Vagina (tissue), 2 donors: ENCODE results near the gene AHNAK.

Experiments
- CTCF ChIP-seq, 3 experiments: fragments of 450-650 bp in 2 of 3; fragments of 200-600 bp in 1 of 3; sonication (generic) in 1 of 3; IDR thresholded peaks; one replicate each; pipeline ENCODE4 v1.5.1; 2017 to 2019; ENCODE audit warnings: antibody characterized with exemption in 3 of 3, mild to moderate bottlenecking in 2 of 3, moderate library complexity in 2 of 3
- POLR2A ChIP-seq, 2 donors: fragments of 450-650 bp; IDR thresholded peaks; one replicate each; pipeline ENCODE4 v1.6.1; 2017; ENCODE audit warnings: antibody characterized with exemption in 2 of 2, mild to moderate bottlenecking in 2 of 2, moderate library complexity in 2 of 2
- POLR2AphosphoS5 ChIP-seq, 2 donors: sonication (generic); formaldehyde crosslinking; IDR thresholded peaks; one replicate each; pipeline ENCODE4 v1.9.0; 2017; ENCODE audit warnings: antibody characterized with exemption in 2 of 2, mild to moderate bottlenecking in 2 of 2, low read depth in 1 of 2; ENCODE audit not compliant: insufficient read depth in 1 of 2

DNA sequence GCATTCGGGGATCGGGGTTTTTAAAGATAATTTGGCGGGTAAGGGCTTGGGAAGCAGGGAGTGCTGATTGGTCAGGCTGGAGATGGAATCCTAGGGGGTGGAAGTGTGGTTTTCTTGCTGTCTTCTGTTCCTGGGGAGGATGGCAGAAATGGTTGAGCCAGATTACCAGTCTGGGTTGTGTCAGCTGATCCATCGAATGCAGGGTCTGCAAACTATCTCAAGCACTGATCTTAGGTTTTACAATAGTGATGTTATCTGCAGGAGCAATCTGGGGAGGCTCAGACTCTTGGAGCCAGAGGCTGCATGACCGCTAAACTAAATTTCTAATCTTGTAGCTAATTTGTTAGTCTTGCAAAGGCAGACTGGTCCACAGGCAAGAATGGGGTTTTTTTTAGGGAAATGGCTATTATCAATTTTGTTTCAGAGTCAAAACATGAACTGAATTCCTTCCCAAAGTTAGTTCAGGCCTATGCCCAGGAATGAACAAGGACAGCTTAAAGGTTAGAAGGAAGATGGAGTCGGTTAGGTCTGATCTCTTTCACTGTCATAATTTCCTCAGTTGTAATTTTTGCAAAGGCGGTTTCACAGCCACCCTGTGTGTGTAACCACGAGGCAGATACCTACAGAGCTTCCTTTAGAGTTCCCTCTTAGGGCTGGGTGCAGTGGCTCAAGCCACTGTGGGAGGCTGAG is 117.6 kb downstream of the AHNAK start:
- TF ChIP-seq CTCF (IDR thresholded peaks at IDR 0.05) = no peak
- no peak for TF ChIP-seq POLR2AphosphoS5 (IDR thresholded peaks at IDR 0.05; ENCODE audit: insufficient read depth in 1 of 2, low read depth in 1 of 2)
- no peak for TF ChIP-seq POLR2A (IDR thresholded peaks at IDR 0.05)
